T-helper 22 cell (primary cell): ENCODE data around the gene BRINP3.
"Not testable (repeated sequence)": the region's sequence is repeated elsewhere in the genome, so short reads cannot be mapped to it uniquely, and the experiment has no call there.

ENCODE experiments used
- DNase-seq: peaks from one replicate; pipeline ENCODE4 v3.0.0-alpha.2; 2020; ENCODE audit warnings: low read depth

BRINP3 gene

DNA sequence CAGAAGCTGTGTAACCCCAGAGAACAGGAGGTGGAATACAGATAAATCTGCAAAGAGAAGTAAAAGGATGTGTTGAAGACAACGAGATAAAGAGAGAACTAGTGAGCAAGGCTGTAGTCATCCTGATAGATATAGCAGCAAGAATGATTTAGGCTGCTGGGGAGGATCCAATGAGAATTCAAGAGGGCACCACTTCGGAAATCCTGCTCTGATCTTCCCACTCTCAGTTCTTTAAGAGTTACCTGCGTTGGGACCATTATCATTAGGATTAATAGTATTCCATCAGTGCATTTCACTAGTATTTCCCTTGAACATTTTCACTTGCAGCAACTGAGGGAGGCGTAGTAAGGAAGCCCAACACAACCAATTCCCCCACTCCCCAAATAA is at the start of gene BRINP3:
Gene BRINP3, minus strand, starts transcription at position 103 of the 387 bp plus-strand sequence.
- no peak for DNase-seq

DNA sequence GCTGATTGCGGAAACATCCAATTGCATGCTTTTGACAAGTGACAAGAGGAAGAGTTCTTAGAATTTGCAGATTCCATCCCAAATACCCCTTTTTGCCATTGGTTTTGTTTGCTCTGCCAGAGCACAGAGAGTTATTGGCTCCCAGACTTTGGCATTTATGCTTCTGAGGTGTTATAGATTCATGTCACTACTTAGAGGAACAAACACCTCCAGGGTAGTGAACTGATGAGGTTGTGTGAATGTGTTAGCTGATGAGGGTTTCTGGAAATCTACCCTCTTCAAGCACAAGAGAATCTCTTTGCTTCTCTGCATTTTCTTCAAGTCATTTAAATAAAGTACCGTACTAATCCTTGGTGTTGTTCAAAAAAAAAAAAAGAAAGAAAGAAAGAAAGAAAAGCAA is 33.9 kb upstream of the BRINP3 start:
- no peak for DNase-seq

DNA sequence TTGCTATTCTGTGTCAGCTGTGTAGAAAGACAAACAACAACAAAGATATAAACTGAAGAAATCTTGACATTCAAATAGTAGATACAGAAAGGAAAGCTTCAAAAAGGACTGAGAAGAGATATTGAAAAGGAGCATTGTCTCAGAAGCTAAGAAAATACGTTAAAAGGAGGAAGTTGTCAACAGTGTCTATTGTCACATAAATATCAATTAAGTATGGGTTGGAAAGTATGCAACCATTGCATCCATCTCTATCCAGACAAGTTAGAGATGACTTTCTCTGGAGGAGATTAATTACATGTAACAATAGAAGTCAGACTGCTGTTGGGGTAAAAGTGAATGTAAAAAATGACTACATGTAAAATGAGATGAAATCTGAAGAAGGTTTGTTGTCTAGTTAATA is 29.7 kb upstream of the BRINP3 start:
- no peak for DNase-seq

DNA sequence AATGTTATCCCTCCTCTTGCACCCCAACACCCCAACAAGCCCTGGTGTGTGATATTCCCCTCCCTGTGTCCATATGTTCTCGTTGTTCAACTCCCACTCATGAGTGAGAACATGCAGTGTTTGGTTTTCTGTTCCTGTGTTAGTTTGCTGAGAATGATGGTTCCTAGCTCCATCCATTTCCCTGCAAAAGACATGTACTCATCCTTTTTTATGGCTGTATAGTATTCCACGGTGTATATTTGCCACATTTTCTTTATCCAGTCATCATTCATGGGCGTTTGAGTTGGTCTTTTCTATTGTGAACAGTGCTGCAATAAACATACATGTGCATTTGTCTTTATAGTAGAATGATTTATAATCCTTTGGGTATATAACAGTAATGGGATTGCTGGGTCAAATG is 26.9 kb upstream of the BRINP3 start:
- not testable (repeated sequence) for DNase-seq

DNA sequence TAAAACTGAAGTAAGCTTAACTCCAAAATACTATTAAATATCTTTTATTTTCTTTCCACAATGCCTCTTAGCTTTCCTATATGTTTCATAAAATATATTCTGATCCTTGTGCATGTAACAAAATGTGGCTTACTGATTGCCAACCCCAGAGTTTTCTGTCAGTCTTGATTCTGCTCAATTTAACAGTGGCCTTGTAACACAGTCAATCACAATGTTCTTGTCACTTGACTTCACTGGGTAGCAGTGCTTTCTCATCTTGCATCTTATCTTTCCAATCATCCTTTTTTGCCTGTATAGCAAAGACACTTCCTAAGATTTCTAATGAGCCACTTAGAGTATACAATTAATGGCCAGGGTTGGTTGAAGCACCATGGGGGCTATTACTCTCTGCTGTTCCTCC is 19.9 kb upstream of the BRINP3 start:
- no peak for DNase-seq

DNA sequence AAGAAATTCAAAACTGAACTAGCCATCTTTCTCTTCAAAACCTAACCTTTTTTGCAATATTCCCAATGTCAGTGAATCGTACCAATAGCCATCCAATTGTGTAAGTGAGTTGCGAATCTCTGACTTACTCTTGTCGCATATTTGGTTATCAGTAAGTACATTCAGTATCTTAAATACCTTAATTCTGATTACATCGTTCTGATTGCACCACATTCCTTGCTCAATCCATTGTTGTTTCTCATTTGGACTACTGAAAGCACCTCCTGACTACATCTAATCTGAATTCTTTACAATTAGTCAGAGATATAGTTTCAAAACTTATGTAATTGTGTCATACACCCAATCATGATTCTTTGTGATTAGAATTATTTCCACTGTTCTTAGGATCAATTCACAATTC is 16.8 kb upstream of the BRINP3 start:
- no peak for DNase-seq

DNA sequence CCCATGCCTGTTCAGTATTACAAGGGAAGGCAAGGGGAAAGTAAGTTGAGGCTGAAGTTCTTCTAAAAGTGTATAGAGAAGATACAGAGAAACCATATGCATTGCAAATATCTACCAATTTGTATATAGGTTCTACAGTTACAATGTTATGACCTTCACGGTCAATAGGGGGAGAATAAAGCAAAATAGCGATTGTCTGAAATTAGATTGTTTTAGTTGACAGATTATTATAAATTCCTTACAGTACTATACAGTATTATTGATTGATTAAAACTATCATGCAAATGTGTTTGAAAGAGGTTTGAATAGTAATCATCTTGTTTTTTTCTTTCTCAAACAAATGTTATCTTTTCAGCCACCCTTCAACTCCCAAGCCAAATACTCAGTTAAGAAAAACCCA is 13.7 kb upstream of the BRINP3 start:
- no peak for DNase-seq

DNA sequence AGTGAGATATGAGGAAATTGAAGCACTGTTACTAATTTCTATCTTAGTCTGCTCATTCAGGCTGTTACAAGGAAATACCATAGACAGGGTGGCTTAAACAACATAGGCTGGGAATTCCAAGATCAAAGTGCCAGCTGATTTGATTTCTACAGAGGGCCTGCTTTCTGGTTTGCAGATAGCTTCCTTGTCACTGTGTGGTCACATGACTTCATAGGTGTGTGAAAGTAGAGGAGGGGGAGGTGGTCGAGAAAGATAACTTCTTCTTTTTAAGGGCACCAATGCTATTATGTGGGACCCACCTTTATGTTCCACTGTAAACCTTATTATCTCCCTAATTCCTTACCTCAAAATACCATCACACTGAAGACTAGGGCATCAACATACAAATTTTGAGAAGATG is 6.4 kb upstream of the BRINP3 start:
- no peak for DNase-seq

DNA sequence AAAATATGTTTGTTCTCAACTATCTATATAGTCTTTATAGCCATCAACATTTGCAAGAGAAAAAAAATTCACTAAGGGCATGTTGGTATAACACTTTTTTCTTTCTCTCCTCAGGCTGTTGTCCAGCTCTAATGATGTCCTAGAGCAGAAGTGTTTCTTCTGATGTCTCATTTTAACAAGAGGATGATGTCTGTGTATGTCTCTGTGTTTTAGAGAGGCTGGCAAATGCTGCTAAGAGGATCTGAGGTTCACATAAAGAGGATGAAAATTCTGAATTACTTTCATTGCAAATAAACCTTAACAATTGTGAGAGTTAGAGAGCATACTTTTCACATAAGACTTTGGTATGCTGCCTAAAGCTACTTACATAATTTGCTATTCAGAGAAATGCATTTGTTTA is 2.6 kb upstream of the BRINP3 start:
- DNase-seq, result no peak

DNA sequence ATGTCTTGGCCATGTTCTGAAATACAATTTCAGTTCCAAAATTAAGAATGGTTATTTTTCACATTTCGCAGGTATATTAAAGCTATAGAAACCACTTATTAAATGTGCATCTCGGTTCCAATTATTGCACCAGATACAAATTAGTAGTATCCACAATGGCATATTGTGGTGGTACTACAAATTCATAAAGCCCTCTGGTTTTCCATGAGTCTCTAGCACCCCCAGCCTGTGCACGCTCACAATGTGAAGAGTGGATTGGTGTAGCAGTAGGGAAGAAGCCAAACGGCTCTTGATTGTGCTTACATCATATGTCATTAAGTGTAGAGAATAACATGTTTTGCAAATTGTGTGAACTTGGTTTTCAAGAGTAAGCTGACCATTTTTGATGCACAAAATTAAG is 1.9 kb upstream of the BRINP3 start:
- no peak for DNase-seq

DNA sequence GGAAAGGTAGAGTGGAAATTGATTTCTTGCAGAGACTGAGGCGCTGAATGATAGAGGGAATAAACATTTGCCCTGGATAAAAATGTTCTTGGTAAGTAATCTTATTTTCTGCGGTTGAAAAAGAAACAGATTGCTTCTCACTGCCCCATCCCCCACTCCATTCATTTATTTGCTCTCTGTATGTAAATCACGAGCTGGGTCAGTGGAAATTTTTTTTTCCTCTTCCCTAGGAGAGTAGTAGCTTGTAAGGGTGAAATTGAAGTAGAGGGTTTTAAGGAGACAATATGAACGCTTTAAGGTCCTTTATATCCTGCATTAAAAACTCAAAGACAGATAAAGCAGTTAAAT is 1.4 kb upstream of the BRINP3 start:
- no peak for DNase-seq

DNA sequence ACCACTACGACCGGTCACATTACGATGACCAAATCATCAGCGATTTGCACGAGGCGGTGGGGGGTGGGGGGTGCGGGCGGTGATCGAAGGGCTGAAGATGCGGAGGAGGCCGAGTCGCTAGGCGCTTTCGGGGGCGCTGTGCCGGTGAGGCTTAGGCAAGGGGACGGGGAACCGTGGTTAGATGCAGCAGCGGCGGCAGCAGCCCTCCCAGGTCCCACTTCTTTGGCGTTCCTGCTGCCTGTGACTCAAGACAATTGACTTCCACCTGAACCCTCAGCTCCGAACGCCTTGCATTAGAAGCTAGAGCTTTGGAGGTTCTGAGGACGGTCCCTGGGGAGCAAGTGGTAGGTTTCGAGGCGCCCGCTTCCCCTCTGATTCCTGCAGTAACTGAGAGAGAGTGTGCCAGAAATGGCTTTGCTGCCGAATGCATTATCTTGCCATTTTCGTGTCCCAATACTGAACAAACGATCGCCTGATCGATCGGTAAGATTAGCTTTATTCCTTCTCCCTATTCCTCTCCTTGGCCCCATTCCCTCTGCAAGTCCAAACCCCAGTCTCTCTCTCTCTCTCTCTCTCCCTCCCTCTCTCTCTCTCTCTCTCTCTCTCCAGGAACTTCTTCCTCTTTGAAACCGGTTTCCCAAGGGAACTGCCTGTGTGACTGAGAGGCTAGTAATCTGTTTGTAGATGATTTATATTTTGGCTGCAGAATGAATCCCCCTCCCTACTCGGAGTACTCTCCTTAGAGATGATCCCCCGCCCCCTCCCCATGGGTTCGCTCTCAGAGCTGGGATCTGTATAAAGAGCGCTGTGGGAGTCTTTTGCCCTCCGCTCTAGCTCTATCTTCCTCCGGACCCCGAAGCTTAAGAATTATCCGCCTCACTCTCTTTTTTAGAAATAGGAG is 735 bp upstream of the BRINP3 start:
- no peak for DNase-seq

DNA sequence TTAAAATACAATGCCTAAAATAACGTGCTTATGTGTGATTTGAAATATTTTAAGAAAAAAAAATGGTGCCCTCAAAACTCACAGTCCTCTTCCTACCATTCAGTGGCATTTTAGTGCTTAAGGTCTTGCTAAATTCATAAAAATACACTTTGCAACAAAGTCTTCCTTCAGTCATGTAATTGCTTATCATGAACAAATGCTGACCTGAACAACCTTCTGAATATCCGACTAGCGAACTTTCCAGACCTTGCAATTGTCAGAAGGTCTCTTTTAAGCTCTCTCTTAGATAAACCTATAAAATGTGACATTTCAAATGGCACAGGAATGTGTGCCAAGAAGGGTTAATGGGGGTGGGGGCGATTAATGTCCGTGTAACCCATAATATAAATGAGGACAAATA is 858 bp downstream of the BRINP3 start:
- no peak for DNase-seq

DNA sequence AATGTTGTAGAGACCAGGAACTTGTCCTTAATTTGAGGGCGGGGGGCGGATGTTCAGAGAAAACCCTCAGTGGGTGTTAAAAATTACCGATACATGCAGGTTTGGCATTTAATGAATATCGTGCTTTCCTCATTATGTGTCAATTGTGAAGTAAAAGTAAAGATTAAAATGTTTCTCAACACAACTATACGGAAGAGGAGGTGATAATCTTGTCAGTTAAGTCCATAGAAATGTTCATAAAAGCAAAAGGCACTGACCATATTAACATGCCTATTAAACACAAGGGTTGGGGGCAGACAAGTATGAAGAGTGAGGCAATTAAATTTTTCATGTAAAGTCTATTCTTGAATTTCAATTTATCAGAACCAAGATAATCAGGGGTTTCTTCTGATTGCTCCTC is 1.3 kb downstream of the BRINP3 start:
- DNase-seq, result no peak

DNA sequence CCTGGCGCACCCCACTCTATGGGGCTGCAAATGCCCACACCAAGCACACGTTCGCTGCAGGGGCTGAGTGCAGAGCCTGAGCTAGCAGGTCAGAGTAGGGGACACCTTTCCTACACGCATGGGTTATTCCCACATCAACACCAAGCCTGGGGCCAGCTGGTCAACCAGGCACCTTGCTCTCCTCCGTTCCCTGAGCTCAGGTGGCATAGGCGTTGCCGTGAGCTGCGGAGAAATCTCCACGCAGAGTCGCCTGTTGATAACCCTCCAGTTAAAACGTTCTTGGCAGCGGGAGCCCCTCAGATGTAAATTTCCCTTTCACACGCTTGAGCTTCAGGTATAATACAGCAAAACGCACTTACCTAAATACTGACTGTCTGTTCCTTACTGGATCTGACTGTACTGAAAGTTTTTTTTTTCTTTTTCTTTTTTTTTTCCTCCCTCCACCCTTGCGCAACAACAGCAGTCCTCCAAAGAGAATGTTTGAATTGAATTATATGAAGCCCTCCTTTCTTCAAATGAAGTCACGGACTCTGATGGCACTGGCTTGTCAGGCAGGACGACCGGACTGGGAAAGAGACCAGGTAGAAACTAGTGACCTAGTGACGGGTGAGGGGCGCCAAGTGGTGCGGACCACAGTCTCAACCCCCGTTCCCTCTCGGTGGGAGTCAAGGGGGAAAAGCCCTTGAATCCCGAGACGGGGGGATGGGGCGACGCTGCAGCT is 2.1 kb downstream of the BRINP3 start:
- DNase-seq, result no peak

DNA sequence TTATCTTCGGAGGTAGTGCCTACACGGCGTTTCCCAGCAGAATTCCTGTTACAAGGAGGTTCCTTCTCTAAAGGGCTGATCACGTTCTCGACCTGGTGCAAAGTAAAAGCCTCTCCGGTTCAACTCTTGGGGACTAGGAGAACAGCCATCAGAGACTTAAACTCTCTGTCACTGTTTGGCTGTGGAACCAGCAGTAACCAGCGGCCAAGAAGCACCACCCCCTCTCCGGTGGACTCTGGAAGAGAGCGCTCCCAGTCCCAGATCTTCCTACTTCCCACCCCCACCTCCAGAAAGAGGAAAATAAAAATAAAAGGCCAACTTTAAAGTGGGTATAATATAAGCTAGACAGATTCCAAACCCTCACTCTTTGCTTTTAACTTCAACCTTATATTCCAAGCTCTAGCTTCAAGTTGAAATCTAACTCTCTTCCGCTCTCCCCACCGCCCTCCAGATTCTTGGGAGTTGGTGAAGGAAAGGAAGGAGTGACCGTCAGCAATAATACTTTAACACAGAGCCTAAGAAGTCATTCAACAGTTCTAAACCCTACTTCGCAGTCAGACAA is 2.9 kb downstream of the BRINP3 start:
- DNase-seq, result no peak

DNA sequence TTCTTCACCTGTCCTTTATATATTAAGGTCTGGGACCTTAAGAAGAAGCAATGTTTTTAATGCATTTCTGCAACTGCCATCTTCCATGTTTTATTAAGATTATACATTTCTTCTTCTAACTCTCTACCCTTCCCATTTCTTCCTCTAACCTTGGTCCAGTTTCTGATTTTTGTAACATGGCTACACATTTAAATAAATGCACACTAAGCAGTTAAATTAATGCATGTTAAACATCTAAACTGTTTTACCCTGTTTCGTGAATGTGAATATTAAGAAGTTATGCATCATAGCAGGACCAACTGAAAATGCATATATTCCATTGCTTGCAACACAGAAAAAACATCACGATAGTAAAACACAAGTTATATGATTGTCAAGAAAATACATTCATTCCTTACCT is 3.7 kb downstream of the BRINP3 start:
- DNase-seq, result no peak

DNA sequence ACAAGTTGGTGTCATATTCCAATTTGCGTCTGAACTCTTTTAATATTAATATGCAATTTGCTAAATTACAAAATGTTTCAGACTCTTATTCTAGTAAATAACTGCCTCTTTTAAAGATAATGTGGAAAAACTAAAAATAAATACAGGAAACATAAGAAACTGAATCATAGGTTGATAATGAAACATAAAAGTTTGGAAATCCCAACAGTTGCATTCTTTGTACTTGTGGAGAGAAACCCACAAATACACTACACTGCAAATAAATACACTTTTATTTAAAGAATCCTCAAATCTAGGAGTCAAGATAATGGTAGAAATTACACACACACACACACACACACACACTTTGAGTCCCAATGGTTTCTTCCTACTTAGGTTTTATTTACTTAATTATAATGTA is 5.2 kb downstream of the BRINP3 start:
- DNase-seq, result no peak

DNA sequence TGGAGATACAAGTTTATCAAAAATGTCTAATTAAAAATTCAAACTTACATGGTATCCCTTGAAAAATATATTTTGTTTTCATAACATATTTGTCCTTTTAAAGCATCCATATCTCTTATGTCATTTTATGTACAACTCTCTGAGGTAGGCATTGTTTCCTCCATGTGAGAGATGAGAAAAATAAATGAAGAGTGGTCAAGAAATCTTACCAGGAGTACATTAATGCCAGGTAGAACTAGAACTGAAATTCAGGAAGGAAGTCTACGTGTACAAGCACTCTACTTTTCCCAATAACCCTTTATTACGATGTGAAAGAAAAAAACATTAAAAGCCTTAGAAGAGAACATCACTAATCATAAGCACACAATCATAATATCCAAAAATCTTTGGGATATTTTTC is 5.6 kb downstream of the BRINP3 start:
- DNase-seq, result no peak

DNA sequence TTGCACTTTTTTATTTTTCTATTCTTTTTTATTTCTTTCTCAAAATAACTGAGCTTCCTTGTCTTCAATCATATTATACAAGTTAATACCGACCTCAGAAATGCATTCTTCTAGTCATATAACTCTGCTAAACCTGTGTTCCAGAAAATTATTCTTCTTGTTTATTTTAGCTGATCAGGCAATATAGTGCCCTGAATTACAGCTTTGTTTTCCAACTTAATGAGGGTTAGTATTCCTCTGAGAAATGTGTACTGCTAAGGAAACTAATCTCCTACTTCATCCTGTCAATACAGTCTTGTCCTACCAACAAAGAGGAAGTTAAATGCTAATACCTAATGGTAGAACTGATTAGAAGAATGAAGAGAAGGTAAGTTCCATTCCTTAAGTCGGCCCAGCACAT is 13.0 kb downstream of the BRINP3 start:
- no peak for DNase-seq

DNA sequence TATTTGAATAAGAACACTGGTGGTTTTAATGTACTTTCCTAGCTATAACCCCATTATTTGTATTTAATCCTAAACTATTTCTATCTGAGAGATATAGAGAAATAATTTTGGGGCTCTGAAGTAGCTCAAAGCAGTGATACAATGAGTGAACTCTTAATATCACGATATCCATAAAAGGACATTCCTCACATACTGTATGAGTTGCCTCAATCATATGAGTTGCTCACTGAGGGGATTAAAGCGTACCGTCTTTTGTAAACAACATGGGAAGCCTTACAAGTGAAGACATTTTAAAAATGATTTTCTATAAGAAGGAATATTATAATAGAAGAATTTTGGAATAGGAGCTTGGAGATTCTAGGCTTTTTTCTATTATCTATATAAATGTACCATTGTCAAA is 21.5 kb downstream of the BRINP3 start:
- DNase-seq, result no peak

DNA sequence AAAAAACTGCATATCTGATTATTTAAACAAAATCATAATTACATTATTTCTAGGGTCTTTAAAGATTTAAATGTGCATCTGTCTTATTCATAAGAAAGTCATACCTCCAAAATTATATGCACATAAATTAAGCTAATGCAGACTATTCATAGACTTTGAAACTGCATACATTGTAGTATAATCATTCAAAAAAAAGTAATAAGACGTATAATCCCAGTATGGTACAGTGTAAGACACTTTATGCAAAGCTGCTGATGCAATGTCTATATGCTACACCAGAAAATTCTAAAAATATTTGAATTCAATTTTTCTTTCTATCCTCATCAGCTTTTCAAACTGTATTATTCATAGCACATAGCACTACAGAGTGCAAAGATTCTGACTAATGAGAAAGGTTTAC is 22.0 kb downstream of the BRINP3 start:
- no peak for DNase-seq

DNA sequence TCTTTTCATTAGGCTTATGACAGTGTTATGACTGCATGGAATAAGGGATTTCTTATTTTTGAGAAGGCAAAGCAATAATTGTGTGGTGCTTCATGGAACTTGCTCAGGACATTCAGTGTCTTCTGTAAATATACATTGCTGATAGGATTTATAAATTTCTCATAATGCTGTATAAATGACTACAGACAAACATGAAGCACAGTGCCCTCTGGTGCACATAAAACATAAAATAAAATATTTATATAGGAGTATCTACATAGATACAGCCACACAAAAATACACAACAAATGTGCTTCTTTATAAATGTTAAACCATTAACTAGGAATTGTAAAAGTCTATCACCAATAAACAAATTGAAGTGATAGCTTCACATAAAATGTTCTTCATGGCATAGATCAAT is 24.1 kb downstream of the BRINP3 start:
- DNase-seq, result no peak
